Hippocampal formation (tissue), 2 donors: Measurements from ENCODE around the gene TC2N.
"Not testable (repeated sequence)": the region's sequence is repeated elsewhere in the genome, so short reads cannot be mapped to it uniquely, and the experiment has no call there.

ENCODE experiments used
- DNase-seq, 2 donors: peaks; one replicate each; lab custom pipeline; 2025; lab: John Stamatoyannopoulos, UW

The TC2N gene

DNA sequence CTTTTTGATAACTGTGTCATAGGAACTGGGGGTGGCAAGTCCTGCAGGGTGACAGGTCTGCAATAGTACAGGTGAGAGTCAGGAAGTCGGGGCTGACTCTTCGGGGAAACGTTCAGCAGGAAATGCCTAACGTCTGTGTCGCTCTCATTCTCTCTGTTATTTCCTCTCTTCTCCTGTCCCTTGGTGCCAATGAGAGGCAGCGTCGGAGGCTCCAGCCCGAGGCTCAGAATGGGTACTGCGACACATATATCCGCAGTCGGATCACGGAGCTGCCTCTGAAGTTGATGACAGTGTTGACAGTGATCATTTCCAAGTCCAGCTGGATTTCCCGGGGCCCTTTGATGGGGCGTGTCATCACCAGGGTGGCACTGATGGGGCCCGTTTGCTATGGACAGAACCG, 2.7 kb upstream of the TC2N start:
- no peak for DNase-seq

DNA sequence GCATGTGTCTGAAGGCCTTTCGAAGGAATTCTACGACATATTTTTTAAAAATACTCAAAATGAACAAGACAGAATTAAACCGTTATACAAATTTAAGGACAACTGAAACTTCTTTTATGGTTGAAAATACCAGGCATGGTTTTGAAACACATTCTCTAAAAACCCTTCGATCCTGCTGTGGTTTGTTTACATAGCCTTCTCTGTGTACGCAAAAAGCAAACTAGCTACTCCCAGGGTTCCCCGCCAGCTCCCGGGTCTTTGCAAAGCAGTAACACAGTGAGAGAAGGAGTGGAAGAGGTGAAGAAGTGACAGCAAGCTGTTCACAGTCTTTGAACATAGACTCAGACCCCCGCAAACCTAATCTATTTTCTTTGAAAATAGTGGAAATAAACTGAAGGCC, 2.2 kb upstream of the TC2N start:
- DNase-seq, result no peak

DNA sequence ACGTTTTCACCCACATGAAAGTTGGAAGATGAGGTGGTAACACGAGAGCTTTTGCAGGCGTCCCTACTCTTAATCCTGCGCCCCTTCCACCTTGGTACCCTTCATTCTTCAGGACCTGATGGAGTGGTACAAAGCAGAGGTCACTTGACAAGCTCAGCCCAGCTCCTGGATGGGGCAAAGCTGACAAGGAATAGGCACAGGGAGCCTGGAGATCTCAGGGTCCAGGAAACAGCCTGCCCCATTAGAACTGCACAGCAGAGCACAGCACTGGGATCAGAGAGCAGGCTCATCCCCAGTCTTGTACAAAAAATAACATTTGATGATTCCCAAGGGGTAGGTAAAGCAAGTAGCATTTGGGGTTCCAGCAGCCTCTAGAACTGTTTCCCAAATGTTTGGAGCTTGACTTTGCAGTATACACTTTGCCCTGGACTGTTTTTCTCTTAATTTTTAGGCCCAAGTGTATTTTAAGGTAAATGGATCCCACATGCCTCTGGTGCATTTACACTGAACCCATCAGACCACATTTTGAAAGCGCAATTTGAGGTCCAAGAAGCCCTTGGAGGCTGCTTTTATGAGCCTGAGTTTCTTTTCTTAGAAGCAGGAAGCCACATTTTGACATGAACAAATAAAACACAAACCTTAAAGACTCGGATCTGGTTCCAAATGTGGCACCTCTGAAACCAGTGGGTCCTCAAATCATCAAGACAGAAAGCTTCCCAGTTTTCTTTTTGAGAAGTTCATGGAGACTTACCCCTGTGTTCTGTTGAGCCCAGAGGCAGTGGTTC, 633 bp downstream of the TC2N start:
- DNase-seq, result no peak

DNA sequence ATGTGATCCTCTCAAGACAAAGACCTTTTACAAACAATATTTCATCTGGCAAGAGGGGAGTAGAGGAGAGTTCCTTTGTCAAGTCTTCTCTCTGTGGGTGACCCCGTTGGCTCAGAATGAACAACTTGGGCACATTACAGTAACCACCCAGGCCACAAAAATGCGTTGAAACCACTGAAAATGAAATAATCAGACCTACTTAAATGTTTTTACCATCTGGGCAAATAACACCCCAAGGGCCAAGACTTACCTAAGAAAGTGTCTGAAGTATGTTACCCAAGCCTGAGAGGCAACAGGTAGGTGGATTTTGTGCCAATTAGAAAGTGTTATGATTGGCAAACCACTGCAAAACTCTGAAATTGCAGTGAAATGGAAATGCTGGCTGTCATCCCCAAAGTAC, 1.3 kb downstream of the TC2N start:
- no peak for DNase-seq

GRCh38 chr14:91862417-91862816, 4.9 kb downstream of the TC2N start:
- no peak for DNase-seq

- DNase-seq, result no peak
These were observed 6.2 kb downstream of the TC2N start for GRCh38 chr14:91861091-91861490.

DNA sequence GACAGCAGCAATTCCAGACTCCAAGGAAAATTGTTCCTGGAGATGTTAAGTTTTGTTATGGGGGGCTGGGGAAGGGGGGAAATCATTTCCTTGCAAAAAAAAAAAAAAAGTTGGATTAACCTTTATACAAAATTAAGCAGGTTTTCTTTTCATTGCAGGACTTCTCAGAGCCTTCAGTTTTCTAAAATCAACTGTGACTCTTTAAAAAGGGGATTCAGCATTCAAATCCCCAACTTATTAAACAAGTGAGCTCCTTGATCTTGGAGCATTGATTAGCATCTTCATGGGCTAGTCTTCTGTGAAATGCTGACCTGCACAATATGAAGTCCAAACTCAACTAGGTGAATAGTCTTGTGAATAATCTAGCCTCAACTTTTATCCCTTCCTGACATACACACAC, 7.1 kb downstream of the TC2N start:
- DNase-seq, result no peak

DNA sequence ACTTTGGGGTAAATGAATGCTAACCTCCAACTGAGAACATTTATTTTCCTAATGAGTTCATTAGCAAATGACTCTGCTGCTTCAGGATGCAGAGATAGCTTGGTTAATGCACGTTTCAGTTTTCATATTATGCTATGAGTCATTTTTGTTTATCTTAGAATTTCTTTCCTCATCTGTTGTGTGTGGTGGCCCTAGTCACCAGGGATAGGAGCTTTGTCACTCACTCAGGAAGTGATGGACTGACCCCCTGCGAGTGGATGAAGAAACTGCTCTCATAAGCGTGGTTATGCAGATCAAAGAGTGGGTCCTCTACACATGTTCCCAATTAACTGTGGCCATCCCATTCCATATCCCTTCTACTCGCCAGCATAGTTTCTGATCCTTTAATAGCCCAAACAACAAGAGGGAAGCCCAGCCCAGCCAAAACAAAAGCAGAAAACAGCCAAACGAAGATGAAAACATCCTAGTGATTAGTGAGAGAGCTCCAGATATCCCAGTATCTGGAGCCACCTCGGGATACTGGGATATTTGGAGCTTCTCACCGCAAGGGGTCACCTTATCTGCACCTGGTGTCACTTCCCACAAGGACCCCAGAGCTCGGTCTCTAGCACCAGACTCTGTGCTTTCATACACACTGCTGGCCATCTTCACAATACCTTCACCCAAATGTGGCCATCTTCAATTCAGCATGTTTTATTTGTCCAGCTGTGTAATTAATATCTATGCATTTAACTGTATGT, 8.6 kb downstream of the TC2N start:
- DNase-seq, result no peak

GRCh38 chr14:91857614-91858013, 9.7 kb downstream of the TC2N start:
- no peak for DNase-seq

GRCh38 chr14:91854327-91854934, 12.9 kb downstream of the TC2N start:
- no peak for DNase-seq

GRCh38 chr14:91851563-91851962, 15.8 kb downstream of the TC2N start:
- no peak for DNase-seq

GRCh38 chr14:91848504-91849001, 18.8 kb downstream of the TC2N start:
- no peak for DNase-seq

GRCh38 chr14:91847693-91848092, 19.6 kb downstream of the TC2N start:
- DNase-seq, result no peak

DNA sequence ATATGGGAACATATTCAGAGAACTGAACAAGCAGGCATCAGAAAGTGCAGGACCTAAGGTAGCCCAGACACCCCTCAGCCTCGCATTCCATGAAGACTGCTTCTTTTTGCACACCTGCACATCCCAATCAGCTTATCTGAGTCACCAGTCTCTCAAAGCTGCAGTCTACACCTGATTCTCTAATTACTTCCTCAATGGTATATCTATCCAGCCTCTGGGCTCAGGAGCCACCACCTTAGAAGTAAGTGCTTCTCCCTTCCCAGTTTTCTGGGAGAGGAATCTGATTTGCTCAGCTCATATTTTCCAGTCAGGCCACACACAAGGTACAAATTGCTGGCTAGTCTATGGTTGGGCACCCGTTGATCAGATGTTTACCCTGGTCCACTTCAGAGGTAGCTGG, 21.7 kb downstream of the TC2N start:
- no peak for DNase-seq

- not testable (repeated sequence) for DNase-seq
These were observed 22.3 kb downstream of the TC2N start for GRCh38 chr14:91845056-91845455.

DNA sequence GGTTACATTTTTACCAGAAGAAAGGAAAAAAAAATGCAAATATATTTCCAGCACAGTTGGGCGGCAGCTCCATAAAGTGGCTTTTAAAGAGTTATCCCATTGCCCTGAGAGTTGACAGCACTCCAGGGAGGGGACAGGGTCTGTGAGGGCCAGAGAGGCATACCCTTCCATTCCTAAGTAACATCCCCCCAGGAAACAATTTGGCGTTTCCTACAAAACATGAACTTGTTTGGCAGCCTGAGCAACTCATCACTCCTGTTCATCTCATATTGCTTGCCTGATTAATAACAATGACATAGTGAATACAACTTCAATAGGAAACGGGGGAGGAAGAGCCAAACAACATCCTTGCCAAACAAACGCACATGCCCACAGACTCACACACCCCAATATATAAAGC, 23.3 kb downstream of the TC2N start:
- no peak for DNase-seq

DNA sequence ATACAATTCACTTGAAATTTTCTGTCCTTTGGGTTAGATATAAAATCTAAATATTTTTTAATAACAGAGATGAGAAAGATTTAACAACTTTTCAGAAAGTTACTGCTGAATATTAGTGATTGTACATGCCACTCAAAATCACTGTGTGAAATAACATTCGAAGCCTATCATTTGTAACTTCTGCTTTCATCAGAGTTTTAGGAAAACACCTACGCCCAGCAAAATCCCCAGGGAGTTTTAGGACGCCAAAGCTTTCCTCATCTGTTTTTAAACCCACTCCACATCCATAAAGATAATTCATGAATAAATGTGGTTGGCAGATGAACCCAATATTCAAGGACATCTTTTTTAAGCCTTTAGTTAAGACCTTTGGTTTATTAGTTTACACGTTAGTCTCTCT, 23.9 kb downstream of the TC2N start:
- no peak for DNase-seq

GRCh38 chr14:91841065-91841464, 26.3 kb downstream of the TC2N start:
- no peak for DNase-seq

GRCh38 chr14:91839749-91840148, 27.6 kb downstream of the TC2N start:
- DNase-seq, result no peak

- no peak for DNase-seq
These were observed 30.3 kb downstream of the TC2N start for GRCh38 chr14:91837076-91837475.

DNA sequence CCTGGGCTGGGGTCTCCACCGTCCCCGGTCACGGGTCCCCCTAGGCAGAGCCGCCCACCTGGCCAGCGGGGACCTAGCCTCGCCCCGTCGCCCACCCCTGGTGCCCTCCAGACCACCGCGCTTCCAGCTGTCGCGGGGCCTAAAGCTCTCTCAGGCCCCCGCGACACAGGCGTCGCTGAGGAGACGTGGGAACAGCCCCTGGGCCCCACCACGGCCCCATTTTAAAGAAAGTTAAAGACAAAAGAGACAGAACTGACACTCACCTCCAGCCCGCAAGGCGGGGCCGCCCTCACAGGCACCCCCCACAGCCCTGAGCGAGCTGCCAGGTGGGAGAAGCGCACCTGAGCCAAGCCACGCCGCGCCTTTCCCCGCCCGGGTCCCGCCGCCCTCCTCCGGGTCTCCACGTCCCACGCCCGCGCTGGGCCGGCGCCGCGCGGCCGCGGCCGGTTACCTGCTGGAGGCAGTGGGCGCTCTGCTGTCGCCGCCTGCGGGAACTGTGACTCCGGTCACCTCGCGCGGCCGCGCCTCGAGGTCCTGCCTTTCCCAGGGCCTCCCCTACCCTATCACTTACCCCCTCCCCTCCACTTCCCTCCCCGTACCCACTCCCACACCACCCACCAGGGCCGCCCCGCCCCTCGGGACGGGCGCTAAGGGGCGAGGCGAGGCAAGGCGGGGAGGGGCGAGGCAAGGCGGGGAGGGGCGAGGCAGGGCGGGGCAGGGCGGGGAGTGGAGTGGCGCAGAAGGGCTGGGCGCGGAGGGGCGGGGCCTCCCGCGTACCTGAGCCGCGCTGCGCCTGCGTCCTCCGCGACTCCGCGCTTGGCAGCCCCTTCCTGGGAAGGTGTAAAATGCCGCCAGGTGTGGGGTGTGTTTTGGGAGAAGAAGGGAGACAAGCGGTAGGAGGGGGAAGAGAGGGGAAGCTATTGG, 31.2 kb downstream of the TC2N start:
- DNase-seq, result no peak
